ENCODE data around the gene ADRA2B.

DNA sequence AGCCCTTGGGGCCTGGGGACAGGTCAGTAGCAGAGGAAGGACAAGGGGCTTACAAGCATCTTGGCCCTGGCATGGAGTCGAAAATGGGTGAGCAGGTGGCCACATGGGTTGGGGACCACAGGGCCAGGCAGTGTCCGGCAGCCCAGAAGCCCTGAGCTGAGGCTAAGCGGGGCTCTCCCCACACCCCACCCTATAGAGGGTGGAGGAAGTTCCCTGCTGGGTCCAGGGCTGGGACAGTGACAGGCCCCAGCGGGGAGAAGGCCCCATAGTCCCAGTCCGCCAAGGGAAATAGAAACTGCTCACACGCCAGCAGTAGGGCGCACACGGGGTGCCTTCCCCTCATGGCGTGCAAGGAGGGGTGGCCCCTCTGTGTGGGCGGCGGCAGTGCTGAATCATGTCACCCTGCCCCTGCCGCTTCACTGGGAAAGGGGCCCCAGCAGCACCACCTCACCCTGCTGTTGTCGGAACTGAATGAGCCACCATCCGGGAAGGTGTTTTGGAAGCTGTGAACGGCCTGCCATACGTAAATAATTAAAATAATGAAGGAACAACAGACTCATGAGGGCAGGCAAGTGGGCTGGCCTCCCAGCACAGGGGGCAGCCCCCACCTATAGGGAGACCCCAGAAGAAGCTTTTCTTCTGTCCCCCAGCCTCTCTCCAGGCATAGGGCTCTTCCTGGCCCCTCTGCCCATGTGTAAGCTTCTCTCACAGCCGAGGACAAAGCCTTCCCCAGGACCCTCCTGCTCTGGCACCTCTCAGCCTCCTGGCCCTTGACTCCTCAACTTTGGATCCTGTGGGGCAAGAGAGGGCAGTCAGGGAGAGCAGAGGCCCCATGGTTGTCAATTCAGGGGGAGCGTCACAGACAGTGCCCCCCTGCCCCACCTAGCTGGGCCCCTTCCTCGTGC lies 41.5 kb upstream of the ADRA2B start:
- TF ChIP-seq, protein P1, sequence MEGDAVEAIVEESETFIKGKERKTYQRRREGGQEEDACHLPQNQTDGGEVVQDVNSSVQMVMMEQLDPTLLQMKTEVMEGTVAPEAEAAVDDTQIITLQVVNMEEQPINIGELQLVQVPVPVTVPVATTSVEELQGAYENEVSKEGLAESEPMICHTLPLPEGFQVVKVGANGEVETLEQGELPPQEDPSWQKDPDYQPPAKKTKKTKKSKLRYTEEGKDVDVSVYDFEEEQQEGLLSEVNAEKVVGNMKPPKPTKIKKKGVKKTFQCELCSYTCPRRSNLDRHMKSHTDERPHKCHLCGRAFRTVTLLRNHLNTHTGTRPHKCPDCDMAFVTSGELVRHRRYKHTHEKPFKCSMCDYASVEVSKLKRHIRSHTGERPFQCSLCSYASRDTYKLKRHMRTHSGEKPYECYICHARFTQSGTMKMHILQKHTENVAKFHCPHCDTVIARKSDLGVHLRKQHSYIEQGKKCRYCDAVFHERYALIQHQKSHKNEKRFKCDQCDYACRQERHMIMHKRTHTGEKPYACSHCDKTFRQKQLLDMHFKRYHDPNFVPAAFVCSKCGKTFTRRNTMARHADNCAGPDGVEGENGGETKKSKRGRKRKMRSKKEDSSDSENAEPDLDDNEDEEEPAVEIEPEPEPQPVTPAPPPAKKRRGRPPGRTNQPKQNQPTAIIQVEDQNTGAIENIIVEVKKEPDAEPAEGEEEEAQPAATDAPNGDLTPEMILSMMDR (IDR thresholded peaks at IDR 0.05; ENCODE audit: poor library complexity) = no peak
- TF ChIP-seq EZH2 (IDR thresholded peaks at IDR 0.05; ENCODE audit: borderline replicate concordance) (no peak), EZH2phosphoT487 (IDR thresholded peaks at IDR 0.05; ENCODE audit: low read depth, severe bottlenecking, unreplicated experiment) (no peak)
